ENCODE measurements around the gene SAPCD2.

SAPCD2 gene

GRCh38 chr9:137051145-137051724, 19.1 kb downstream of the SAPCD2 start:
- TF ChIP-seq, protein P1, sequence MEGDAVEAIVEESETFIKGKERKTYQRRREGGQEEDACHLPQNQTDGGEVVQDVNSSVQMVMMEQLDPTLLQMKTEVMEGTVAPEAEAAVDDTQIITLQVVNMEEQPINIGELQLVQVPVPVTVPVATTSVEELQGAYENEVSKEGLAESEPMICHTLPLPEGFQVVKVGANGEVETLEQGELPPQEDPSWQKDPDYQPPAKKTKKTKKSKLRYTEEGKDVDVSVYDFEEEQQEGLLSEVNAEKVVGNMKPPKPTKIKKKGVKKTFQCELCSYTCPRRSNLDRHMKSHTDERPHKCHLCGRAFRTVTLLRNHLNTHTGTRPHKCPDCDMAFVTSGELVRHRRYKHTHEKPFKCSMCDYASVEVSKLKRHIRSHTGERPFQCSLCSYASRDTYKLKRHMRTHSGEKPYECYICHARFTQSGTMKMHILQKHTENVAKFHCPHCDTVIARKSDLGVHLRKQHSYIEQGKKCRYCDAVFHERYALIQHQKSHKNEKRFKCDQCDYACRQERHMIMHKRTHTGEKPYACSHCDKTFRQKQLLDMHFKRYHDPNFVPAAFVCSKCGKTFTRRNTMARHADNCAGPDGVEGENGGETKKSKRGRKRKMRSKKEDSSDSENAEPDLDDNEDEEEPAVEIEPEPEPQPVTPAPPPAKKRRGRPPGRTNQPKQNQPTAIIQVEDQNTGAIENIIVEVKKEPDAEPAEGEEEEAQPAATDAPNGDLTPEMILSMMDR (IDR thresholded peaks at IDR 0.05; ENCODE audit: insufficient read depth, low read length, poor library complexity, severe bottlenecking): no peak
- Histone ChIP-seq H3K4me3 (replicated peaks; ENCODE audit: low read depth, low read length) (no peak overlapping the region), H3K36me3 (ENCODE audit: control insufficient read depth, insufficient read depth, low read length) (no peaks in the 10 kb centered on the region), H3K27me3 (replicated peaks; ENCODE audit: control insufficient read depth, insufficient read depth, low read length) (peaks cover 3% of the 10 kb centered on the region)
- no peak for DNase-seq (ENCODE audit: extremely low read depth, insufficient read length)

DNA sequence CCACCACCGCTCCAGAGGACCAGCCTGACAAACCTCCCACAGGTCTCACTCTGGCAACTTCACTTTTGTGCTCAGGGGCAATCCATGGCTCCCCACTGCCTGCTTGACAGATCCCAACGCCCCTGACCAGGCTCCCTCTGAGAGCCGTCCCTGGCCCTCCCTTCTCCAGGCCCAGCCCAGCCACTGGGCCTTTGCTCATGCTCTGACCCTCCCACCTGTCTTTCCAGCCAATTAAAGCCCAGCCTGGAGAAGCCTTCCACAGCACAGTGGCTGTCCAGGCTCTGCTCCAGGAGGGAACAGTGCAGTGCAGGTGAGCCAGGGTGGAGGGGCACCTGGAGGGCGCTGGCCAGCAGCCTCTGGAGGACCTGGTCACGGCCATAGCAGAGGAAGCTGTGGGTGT, 19.8 kb downstream of the SAPCD2 start:
- no peaks in the 10 kb centered on the region for H3K36me3 ChIP-seq (ENCODE audit: control insufficient read depth, insufficient read depth, low read length)
- DNase-seq (ENCODE audit: extremely low read depth, insufficient read length): no peak
- no peak overlapping the region for H3K4me3 ChIP-seq (replicated peaks; ENCODE audit: low read depth, low read length)
- TF ChIP-seq, protein P1 (IDR thresholded peaks at IDR 0.05; ENCODE audit: insufficient read depth, low read length, poor library complexity, severe bottlenecking): no peak
- H3K27me3 ChIP-seq (replicated peaks; ENCODE audit: control insufficient read depth, insufficient read depth, low read length): peaks cover 3% of the 10 kb centered on the region

GRCh38 chr9:137049544-137050449, 20.6 kb downstream of the SAPCD2 start:
- DNase-seq (ENCODE audit: extremely low read depth, insufficient read length): no peak
- TF ChIP-seq, protein P1 (IDR thresholded peaks at IDR 0.05; ENCODE audit: insufficient read depth, low read length, poor library complexity, severe bottlenecking): peak; percentile 72
- no peak overlapping the region for H3K4me3 ChIP-seq (replicated peaks; ENCODE audit: low read depth, low read length)
- peaks cover 3% of the 10 kb centered on the region for H3K27me3 ChIP-seq (replicated peaks; ENCODE audit: control insufficient read depth, insufficient read depth, low read length)
- H3K36me3 ChIP-seq (ENCODE audit: control insufficient read depth, insufficient read depth, low read length): no peaks in the 10 kb centered on the region

GRCh38 chr9:137048655-137049543, 21.5 kb downstream of the SAPCD2 start:
- Histone ChIP-seq H3K36me3 (ENCODE audit: control insufficient read depth, insufficient read depth, low read length) (no peaks in the 10 kb centered on the region), H3K27me3 (replicated peaks; ENCODE audit: control insufficient read depth, insufficient read depth, low read length) (peaks cover 3% of the 10 kb centered on the region), H3K4me3 (replicated peaks; ENCODE audit: low read depth, low read length) (no peak overlapping the region)
- no peak for DNase-seq (ENCODE audit: extremely low read depth, insufficient read length)
- TF ChIP-seq, protein P1 (IDR thresholded peaks at IDR 0.05; ENCODE audit: insufficient read depth, low read length, poor library complexity, severe bottlenecking): no peak

- peak; percentile 72 for DNase-seq (ENCODE audit: extremely low read depth, insufficient read length)
- Histone ChIP-seq H3K4me3 (replicated peaks; ENCODE audit: low read depth, low read length) (peak within 1 kb of the TSS; percentile 22), H3K36me3 (ENCODE audit: control insufficient read depth, insufficient read depth, low read length) (no peaks in the 10 kb centered on the region), H3K27me3 (replicated peaks; ENCODE audit: control insufficient read depth, insufficient read depth, low read length) (no peaks in the 10 kb centered on the region; the same call in 1 of the 2 replicates)
- TF ChIP-seq, protein P1 (IDR thresholded peaks at IDR 0.05; ENCODE audit: insufficient read depth, low read length, poor library complexity, severe bottlenecking): peak; percentile 94
These were observed 24.1 kb downstream of the SAPCD2 start, which contains the start of gene NPDC1 for GRCh38 chr9:137046088-137046787. Gene NPDC1 (minus strand): TSS chr9:137046177. CDS start chr9:137045989, 188 bp downstream.
